Measurements from ENCODE around the gene AFG1L. TPM values are rescaled to one million over a fixed set of nuclear protein-coding genes. Genes with fewer than 3 reads are reported as not detected.

Gene AFG1L
- total and polyA plus RNA-seq, 11 donors: 1.9 to 16.6 (median 10.9) TPM

DNA sequence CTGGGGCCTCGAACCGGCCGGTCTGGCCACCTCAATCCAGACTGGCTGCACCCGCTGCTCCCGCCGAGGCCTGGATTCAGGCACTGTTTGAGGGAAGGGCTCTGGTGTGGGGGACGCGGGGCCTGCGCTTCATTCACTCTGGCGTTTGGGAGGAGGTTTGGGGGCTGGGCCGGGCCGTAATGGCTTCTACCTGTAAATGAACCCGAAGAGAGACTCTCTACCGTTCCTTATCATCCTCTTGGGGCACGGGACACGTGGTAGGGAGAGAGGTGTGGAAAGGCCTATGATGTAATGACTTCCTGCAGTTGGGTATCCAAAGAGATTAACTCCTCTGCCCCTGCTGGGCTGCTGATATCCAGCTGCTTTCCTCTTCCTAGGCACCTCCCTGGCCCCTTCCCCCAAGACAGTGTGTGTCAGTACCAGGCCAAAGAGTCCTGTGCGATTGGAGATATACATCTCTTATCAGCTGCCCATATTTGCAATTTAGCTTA, 267.7 kb downstream of the AFG1L start:
- DNase-seq: peak; percentile 66 to 81 (median 75)
- Histone ChIP-seq H3K9me3 (no peaks in the 10 kb centered on the region), H3K36me3 (peaks cover 0 to 14% (median 8%) of the 10 kb centered on the region in 9 donors), H3K27me3 (no peaks in the 10 kb centered on the region), H3K27ac (peak overlapping the region; percentile 94 to 100 (median 99)), H3K4me3 (peak overlapping the region; percentile 69 to 99 (median 96)), H3K4me1 (peaks cover 9 to 55% (median 45%) of the 10 kb centered on the region in 12 donors)
- TF ChIP-seq, protein P1, sequence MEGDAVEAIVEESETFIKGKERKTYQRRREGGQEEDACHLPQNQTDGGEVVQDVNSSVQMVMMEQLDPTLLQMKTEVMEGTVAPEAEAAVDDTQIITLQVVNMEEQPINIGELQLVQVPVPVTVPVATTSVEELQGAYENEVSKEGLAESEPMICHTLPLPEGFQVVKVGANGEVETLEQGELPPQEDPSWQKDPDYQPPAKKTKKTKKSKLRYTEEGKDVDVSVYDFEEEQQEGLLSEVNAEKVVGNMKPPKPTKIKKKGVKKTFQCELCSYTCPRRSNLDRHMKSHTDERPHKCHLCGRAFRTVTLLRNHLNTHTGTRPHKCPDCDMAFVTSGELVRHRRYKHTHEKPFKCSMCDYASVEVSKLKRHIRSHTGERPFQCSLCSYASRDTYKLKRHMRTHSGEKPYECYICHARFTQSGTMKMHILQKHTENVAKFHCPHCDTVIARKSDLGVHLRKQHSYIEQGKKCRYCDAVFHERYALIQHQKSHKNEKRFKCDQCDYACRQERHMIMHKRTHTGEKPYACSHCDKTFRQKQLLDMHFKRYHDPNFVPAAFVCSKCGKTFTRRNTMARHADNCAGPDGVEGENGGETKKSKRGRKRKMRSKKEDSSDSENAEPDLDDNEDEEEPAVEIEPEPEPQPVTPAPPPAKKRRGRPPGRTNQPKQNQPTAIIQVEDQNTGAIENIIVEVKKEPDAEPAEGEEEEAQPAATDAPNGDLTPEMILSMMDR (IDR thresholded peaks at IDR 0.05): peak in 2 of 12 donors; percentile 8 to 10
- peak in 1 of 2 donors; percentile 58 for TF ChIP-seq POLR2A (IDR thresholded peaks at IDR 0.05)
- peak; percentile 12 to 48 (median 22) for ATAC-seq
- intact Hi-C loops (cut with DNase I): loop anchor here in 8 of 10 donors (2.0 to 10.0 kb wide), 6 partner anchors 26 to 275 kb away; no protein-coding TSS in a partner anchor
- WGBS, 4 donors: 0 to 12% (median 7%) methylated on average over 10 to 17 of the region's 17 CpGs

DNA sequence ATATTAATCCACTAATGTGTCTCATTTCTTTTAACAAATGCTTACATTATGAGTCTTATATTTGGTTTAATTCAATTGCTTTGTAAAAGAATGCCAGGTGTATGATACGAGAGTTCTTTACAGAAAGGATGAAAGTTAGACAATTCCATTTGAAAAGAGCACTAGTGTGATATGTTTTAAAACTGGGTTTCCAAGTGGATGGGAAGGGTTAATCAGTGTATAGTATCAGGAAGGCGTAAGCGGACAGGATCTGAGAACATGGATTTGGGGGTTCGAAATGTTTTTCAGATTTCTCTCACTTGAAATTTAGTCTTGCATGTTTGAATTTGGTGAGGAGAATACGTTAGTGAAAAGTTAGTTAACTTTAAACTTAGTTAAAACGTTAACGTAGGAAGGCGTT, 268.4 kb downstream of the AFG1L start:
- 32 to 50% (median 36%) methylated on average over 8 of the region's 8 CpGs for WGBS, 4 donors
- H3K4me3 ChIP-seq: peak overlapping the region; percentile 69 to 99 (median 96)
- H3K36me3 ChIP-seq: peaks cover 0 to 21% (median 14%) of the 10 kb centered on the region in 9 donors
- intact Hi-C loops (cut with DNase I): loop anchor here in 8 of 10 donors (2.0 to 10.0 kb wide), 6 partner anchors 26 to 274 kb away; no protein-coding TSS in a partner anchor
- DNase-seq (no peak), ATAC-seq (no peak)
- H3K27me3 ChIP-seq: no peaks in the 10 kb centered on the region
- peaks cover 9 to 62% (median 49%) of the 10 kb centered on the region in 12 donors for H3K4me1 ChIP-seq
- TF ChIP-seq, protein P1 (IDR thresholded peaks at IDR 0.05): no peak
- TF ChIP-seq POLR2A (IDR thresholded peaks at IDR 0.05): no peak
- H3K27ac ChIP-seq: peak overlapping the region; percentile 94 to 100 (median 99)
- no peaks in the 10 kb centered on the region for H3K9me3 ChIP-seq

DNA sequence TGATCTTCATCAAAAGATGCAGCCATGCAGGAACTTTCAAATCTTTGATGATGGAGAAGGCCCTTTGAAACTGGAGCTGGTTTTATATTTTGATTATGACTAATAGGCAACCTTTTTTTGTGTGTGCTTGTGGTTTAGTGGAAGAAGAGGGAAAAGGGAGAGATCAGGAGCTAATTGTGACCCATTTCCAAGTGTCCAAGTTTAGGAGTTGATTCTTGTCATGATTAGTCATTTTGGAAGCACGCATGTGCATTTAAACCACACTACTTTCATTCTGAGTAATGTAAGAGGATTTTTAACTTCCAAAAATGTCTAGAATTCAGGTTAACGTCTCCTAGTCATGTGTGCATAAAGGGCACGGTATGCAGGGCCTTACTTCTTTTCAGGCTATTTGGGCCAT, 269.3 kb downstream of the AFG1L start:
- no peak for TF ChIP-seq POLR2A (IDR thresholded peaks at IDR 0.05)
- TF ChIP-seq, protein P1 (IDR thresholded peaks at IDR 0.05): no peak
- H3K36me3 ChIP-seq: peaks cover 0 to 30% (median 23%) of the 10 kb centered on the region in 9 donors
- intact Hi-C loops (cut with DNase I): loop anchor here in 8 of 10 donors (5.0 to 10.0 kb wide), 5 partner anchors 43 to 273 kb away; no protein-coding TSS in a partner anchor
- WGBS, 4 donors: 26 to 37% (median 32%) methylated on average over 3 of the region's 3 CpGs
- DNase-seq (no peak), ATAC-seq (no peak)
- H3K4me3 ChIP-seq: peak overlapping the region in 10 of 12 donors; percentile 81 to 99 (median 96)
- H3K4me1 ChIP-seq: peaks cover 9 to 70% (median 51%) of the 10 kb centered on the region in 12 donors
- H3K27ac ChIP-seq: peak overlapping the region; percentile 13 to 100 (median 98)
- H3K9me3 ChIP-seq: no peaks in the 10 kb centered on the region
- H3K27me3 ChIP-seq: no peaks in the 10 kb centered on the region

DNA sequence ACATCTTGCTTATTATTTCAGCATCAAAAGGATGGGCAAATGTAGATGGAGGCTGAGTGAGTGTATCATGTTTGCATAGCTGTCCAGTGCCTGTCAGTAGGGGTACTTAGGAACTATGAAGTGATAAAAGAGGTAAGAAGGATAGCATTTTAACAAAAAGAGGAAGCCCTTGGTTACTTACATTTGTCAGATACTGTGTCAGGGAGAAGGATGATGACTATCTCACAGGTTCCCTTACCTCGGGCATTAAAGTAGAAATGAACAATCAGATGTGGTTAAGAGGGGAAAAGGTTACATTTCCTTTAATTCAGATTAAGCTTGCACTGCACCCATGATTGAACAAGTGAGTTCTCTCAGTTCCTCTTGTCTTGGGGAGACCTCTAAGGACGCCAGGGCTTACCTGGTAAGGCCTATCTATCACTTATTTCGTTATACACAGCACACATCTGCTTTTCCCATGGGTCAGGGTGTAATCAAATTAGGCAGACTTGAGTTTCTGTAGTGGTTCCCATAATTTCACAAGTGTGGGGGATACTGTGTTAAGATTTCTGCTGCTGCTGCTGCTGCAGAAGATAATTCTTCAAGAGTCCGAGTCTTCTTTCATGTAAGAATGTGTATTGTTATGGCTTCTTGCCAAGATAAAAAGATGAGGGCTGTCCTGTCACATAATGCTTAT, 270.4 kb downstream of the AFG1L start:
- no peaks in the 10 kb centered on the region for H3K9me3 ChIP-seq
- H3K27ac ChIP-seq: peak overlapping the region; percentile 44 to 100 (median 98)
- DNase-seq (no peak), ATAC-seq (no peak)
- H3K4me1 ChIP-seq: peaks cover 9 to 78% (median 53%) of the 10 kb centered on the region in 12 donors
- peaks cover 0 to 41% (median 32%) of the 10 kb centered on the region in 9 donors for H3K36me3 ChIP-seq
- no peaks in the 10 kb centered on the region for H3K27me3 ChIP-seq
- H3K4me3 ChIP-seq: peak overlapping the region in 9 of 12 donors; percentile 2 to 98 (median 90)
- 14 to 22% (median 20%) methylated on average over 4 of the region's 4 CpGs for WGBS, 4 donors
- TF ChIP-seq, protein P1 (IDR thresholded peaks at IDR 0.05): no peak
- TF ChIP-seq POLR2A (IDR thresholded peaks at IDR 0.05): no peak
- intact Hi-C loops (cut with DNase I): loop anchor here in 5 of 10 donors (5.0 to 10.0 kb wide), 3 partner anchors 37 to 90 kb away; no protein-coding TSS in a partner anchor

Data from heart left ventricle (tissue), 16 donors.